Coronary artery (tissue), 2 donors: Measurements from ENCODE around the gene SULT2A1.
"Not testable (repeated sequence)": the region's sequence is repeated elsewhere in the genome, so short reads cannot be mapped to it uniquely, and the experiment has no call there.

Experiments used
- DNase-seq: peaks from one replicate; pipeline ENCODE4 v3.0.0-alpha.2; 2017; ENCODE audit warnings: low spot score
- H3K27ac ChIP-seq, 2 donors: fragments of 200-600 bp; sonication (generic); one replicate each; pipeline ENCODE4 v1.5.1; 2016 to 2019
- H3K4me3 ChIP-seq: fragments of 200-600 bp; sonication (generic); 2 replicates; pipeline ENCODE4 v1.5.1; 2016; ENCODE audit warnings: mild to moderate bottlenecking, moderate library complexity
- TF ChIP-seq, protein P1 (sequence below): fragments of 200-600 bp; sonication (generic); IDR thresholded peaks from one replicate; pipeline ENCODE4 v1.5.1; 2019; ENCODE audit warnings: antibody characterized with exemption

SULT2A1 gene, protein sequence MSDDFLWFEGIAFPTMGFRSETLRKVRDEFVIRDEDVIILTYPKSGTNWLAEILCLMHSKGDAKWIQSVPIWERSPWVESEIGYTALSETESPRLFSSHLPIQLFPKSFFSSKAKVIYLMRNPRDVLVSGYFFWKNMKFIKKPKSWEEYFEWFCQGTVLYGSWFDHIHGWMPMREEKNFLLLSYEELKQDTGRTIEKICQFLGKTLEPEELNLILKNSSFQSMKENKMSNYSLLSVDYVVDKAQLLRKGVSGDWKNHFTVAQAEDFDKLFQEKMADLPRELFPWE

DNA sequence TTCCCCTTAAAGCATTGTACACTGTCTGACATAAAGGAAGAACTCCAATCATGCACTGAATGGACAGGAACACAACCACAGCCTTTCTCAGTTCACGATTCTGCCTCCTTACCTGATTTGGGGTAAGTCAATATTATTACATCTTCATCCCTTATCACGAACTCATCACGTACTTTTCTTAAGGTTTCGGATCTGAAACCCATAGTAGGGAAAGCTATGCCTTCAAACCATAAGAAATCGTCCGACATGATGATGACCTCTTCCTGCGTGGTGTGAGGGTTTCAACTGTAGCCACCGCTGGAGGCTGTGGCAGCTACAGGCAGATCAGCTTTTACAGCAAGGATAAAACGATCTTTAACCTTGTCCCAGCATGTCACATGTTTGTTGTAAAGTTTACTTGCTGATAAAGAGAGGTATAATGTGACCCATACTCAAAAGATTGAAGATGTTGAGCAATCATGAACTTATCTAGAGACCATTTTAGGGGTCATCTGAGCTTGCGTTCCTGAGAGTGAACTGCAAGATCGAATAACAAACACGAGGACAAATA lies at the start of gene SULT2A1:
Gene SULT2A1 (minus strand): TSS at position 306 of the 550 bp plus-strand sequence. CDS start 58 bp downstream, at position 248.
- no peak within 1 kb of the TSS for H3K4me3 ChIP-seq
- TF ChIP-seq, protein P1, sequence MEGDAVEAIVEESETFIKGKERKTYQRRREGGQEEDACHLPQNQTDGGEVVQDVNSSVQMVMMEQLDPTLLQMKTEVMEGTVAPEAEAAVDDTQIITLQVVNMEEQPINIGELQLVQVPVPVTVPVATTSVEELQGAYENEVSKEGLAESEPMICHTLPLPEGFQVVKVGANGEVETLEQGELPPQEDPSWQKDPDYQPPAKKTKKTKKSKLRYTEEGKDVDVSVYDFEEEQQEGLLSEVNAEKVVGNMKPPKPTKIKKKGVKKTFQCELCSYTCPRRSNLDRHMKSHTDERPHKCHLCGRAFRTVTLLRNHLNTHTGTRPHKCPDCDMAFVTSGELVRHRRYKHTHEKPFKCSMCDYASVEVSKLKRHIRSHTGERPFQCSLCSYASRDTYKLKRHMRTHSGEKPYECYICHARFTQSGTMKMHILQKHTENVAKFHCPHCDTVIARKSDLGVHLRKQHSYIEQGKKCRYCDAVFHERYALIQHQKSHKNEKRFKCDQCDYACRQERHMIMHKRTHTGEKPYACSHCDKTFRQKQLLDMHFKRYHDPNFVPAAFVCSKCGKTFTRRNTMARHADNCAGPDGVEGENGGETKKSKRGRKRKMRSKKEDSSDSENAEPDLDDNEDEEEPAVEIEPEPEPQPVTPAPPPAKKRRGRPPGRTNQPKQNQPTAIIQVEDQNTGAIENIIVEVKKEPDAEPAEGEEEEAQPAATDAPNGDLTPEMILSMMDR, result no peak
- DNase-seq, result no peak
- no peak within 1 kb of the TSS for H3K27ac ChIP-seq

DNA sequence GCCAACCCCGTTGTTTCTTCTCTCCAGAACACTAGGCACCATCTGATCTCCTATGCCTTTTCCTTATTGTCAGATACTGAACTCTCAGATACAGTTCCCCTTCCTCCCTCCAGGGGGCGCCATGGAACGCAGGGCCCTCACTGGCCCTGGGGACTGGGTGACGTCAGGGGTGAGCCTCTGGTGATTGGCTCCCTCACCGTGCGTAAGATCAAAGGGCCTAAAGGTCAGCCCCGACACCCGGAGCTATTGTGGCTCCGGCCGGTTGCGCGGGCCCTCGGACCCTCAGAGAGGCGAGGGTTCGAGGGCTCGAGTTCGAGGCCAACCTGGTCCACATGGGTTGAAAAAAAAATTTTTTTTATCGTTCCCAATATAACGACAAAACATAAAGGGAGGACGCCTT lies 42.5 kb upstream of the SULT2A1 start:
- H3K27ac ChIP-seq, DNase-seq, H3K4me3 ChIP-seq: not testable (repeated sequence)

DNA sequence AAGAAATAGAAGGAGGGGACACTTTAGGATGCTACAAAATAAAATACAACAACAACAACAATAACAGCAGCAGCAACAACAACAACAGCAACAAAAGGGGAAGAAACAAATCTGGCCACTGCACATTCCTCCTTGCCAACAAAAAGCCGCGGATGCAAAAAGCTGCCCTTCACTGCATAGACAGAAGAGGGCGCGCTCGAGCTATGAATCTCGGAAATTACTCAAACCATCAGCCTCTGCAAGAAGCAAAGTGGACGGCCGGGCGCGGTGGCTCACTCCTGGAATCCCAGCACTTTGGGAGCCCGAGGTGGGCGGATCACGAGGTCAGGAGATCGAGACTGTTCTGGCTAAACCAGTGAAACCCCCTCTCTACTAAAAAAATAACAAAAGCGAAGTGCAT lies 34.0 kb upstream of the SULT2A1 start:
- TF ChIP-seq, protein P1, result peak; percentile 91

DNA sequence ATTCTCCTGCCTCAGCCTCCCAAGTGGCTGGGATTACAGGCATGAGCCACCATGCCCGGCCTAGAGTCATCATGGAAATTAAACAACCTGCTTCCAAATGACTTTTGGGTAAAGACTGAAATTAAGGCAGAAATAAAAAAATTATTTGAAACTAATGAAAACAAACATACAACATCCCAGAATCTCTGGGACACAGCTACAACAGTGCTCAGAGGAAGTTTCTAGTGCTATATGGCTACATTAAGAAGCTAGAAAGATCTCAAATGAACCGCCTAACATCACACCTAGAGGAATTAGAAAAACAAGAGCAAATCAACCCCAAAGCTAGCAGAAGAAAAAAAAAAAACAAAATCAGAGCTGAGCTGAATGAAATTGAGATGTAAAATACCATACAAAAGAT lies 24.1 kb upstream of the SULT2A1 start:
- not testable (repeated sequence) for H3K27ac ChIP-seq, DNase-seq, H3K4me3 ChIP-seq

More for the DNA sequence above, 34.0 kb upstream of the SULT2A1 start:
- DNase-seq, H3K4me3 ChIP-seq, H3K27ac ChIP-seq: not testable (repeated sequence)

DNA sequence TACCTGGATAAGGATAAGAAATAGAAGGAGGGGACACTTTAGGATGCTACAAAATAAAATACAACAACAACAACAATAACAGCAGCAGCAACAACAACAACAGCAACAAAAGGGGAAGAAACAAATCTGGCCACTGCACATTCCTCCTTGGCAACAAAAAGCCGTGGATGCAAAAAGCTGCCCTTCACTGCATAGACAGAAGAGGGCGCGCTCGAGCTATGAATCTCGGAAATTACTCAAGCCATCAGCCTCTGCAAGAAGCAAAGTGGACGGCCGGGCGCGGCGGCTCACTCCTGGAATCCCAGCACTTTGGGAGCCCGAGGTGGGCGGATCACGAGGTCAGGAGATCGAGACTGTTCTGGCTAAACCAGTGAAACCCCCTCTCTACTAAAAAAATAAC lies 23.2 kb upstream of the SULT2A1 start:
- DNase-seq, H3K27ac ChIP-seq, H3K4me3 ChIP-seq: not testable (repeated sequence)
- TF ChIP-seq, protein P1, result peak; percentile 54

DNA sequence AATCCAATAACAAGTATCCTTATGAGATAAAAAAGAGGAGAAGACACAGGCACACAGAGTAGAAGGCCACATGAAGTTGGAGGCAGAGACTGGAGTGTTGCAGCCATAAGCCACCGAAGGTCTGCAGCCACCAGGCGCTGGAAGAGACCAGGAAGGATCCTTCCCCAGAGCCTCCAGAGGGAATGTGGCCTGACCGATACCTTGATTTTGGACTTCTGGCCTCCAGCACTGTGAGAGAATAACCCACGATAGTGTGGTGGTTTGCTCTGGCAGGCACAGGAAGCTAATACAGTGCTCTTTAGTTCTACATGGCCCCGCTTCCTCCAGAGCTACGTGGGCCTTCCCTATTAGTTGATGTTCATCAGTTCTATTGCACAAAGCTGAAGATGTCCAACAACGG lies 15.3 kb upstream of the SULT2A1 start:
- DNase-seq, result no peak
- TF ChIP-seq, protein P1, result no peak
- Histone ChIP-seq H3K27ac (no peak overlapping the region), H3K4me3 (no peak overlapping the region)

DNA sequence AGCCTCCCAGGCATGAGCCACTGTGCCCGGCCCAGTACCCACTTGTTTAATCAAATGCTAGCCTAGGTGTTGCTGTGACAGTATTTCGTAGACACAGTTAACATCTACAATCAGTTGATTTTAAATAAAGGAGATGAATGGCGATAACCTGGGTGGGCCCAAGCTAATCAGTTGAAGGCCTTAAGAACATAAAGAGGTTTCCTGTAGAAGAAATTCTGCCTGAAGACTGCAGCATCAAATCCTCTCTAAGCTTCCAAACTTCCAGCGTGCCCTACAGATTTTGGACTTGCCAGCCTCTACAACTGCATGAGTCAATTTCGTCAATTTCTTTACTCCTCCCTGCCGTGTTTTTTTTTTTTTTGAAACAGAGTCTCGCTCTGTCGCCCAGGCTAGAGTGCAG lies 13.2 kb upstream of the SULT2A1 start:
- Histone ChIP-seq H3K4me3 (no peak overlapping the region), H3K27ac (no peak overlapping the region)
- DNase-seq, result no peak
- TF ChIP-seq, protein P1, result no peak

DNA sequence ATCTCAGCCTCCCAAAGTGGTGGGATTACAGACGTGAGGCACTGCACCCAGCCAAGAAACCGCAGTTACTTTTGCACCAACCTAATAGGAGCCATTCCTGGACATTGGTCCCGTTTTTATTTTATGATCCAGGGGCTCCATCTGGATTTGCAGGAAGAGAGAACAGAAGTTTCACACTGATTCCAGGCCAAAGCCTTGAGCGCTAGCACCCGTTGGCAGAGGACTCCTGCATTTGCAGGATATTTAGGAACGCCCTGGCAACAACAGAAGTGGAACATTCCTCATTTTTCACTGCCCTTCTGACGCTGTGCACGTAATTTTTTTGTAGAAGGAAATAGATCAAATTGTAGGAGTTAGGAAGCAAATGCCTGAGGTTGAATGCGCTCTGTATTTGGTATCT lies 11.7 kb upstream of the SULT2A1 start:
- TF ChIP-seq, protein P1, result no peak
- no peak overlapping the region for H3K4me3 ChIP-seq
- no peak for DNase-seq
- no peak overlapping the region for H3K27ac ChIP-seq
